Mucosa of stomach (tissue), 1 donor: ENCODE measurements around the gene CADM4.
"Not testable (repeated sequence)": the region's sequence is repeated elsewhere in the genome, so short reads cannot be mapped to it uniquely, and the experiment has no call there.

Experiments
- H3K27me3 ChIP-seq: one replicate; pipeline ENCODE4 v1.7.0; 2013; ENCODE audit warnings: mild to moderate bottlenecking, low read length; ENCODE audit not compliant: control insufficient read depth, insufficient read depth
- H3K36me3 ChIP-seq: one replicate; pipeline ENCODE4 v1.7.0; 2013; ENCODE audit warnings: low read length; ENCODE audit not compliant: control insufficient read depth, insufficient read depth
- H3K4me1 ChIP-seq: one replicate; pipeline ENCODE4 v1.7.0; 2013; ENCODE audit warnings: mild to moderate bottlenecking, low read length; ENCODE audit not compliant: control insufficient read depth, insufficient read depth
- H3K4me3 ChIP-seq: one replicate; pipeline ENCODE4 v1.7.0; 2013; ENCODE audit warnings: low read length
- H3K9ac ChIP-seq: one replicate; pipeline ENCODE4 v1.7.0; 2013; ENCODE audit warnings: mild to moderate bottlenecking, low read length, moderate library complexity
- H3K9me3 ChIP-seq: one replicate; pipeline ENCODE4 v1.7.0; 2013; ENCODE audit warnings: mild to moderate bottlenecking, low read length, moderate library complexity; ENCODE audit not compliant: control insufficient read depth
- donor health status: Pancreatic carcinoma.

CADM4 gene

DNA sequence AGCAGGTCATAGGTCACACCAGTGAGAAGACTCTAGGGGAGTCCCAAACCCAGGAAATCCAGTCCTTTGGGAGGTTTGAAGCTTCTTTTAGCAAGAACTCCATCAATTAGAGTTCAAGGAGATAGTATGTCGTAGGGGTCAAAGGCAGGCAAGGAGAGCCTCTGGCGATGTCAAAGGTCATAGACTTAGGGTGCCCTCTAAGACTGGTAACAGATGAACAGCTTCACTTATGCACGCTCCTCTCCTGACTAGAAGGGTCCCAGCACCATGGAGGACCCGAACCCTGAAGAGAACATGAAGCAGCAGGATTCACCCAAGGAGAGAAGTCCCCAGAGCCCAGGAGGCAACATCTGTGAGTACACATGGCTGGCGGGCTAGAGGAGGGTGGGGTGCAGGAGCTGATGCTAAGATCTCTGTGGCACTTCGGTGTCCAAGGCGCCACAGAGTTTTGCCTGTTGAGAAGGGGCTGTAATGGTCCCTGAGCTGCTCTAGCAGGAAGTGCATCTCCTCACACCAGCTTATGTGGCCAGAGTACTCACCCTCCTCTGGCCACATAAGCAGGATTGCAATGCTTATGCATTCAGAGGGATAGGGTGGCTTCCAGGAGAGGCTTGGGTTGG lies 42.7 kb downstream of the CADM4 start:
- Histone ChIP-seq H3K9ac (peak overlapping the region; percentile 89), H3K36me3 (no peaks in the 10 kb centered on the region), H3K4me3 (peak overlapping the region; percentile 70), H3K4me1 (peaks cover 22% of the 10 kb centered on the region), H3K9me3 (no peaks in the 10 kb centered on the region), H3K27me3 (no peaks in the 10 kb centered on the region)

DNA sequence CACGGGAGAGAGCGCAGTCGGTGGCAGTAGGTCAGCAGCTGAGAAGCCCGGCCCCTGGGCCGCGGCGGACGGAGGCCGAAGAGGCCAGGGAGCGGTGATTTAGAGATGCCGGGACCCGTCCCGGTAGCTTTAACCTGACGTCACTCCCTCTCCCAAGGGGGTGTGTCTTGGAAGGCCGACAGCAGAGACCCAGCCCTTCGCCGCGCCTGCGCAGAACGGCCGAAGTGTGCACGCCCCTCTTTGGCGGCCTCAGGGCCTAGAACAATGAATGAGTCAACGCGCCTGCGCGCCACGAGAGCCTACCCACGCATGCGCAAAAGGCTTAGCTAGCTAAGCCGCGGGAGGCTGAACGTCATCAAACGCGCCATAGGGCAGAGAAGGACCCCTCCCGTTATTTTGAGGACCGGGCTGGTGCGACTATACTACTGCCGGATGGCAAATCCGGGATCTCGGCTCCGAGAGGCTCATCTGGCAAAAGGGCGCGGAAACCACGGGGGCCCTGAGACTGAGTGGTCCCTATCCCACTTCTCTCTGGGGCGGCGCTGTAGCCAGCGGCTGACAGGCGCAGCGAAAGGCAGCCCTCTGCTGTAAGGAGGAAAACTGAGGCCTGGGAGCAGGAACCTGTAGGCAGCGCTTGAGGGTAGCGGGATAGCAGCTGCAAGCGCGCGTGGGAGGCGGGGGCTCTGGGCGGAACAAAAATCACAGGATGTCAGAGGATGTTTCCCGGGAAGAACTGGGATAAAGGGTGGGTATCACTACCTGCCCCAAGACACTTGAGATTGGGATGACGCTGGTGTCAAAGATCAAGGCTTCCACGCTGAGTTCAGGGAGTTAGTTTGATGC lies 43.4 kb downstream of the CADM4 start, which contains the start of the genes IRGQ and ZNF576:
IRGQ (minus strand) TSS at position 136 of the 843 bp plus-strand sequence. CDS start 796 bp downstream, outside the sequence.
ZNF576 (plus strand) TSS at position 597 of the 843 bp plus-strand sequence. CDS start 514 bp downstream, outside the sequence.
- Histone ChIP-seq H3K36me3 (no peaks in the 10 kb centered on the region), H3K27me3 (no peaks in the 10 kb centered on the region), H3K4me1 (peaks cover 22% of the 10 kb centered on the region), H3K4me3 (peak within 1 kb of the TSS; percentile 72), H3K9me3 (no peaks in the 10 kb centered on the region), H3K9ac (peak within 1 kb of the TSS; percentile 89)

DNA sequence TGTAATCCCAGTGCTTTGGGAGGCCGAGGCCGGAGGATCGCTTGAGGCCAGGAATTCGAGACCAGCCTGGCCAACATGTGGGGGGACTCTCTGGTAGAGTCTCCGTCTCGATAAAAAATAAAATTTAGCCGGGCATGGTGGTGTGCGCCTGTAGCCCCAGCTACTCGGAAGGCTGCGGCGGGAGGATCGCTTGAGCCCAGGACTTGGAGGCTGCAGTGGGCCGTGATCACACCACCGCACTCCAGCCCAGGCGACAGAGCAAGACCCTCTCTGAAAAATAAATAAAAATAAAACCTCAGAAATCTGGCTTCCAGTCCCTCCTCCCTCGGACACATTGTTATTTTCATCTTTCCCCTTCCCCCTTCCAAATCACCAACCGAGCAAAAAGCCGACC lies 44.0 kb downstream of the CADM4 start:
- peaks cover 22% of the 10 kb centered on the region for H3K4me1 ChIP-seq
- no peaks in the 10 kb centered on the region for H3K36me3 ChIP-seq
- no peaks in the 10 kb centered on the region for H3K27me3 ChIP-seq
- H3K4me3 ChIP-seq: peak overlapping the region; percentile 72
- H3K9me3 ChIP-seq: no peaks in the 10 kb centered on the region
- peak overlapping the region; percentile 89 for H3K9ac ChIP-seq

DNA sequence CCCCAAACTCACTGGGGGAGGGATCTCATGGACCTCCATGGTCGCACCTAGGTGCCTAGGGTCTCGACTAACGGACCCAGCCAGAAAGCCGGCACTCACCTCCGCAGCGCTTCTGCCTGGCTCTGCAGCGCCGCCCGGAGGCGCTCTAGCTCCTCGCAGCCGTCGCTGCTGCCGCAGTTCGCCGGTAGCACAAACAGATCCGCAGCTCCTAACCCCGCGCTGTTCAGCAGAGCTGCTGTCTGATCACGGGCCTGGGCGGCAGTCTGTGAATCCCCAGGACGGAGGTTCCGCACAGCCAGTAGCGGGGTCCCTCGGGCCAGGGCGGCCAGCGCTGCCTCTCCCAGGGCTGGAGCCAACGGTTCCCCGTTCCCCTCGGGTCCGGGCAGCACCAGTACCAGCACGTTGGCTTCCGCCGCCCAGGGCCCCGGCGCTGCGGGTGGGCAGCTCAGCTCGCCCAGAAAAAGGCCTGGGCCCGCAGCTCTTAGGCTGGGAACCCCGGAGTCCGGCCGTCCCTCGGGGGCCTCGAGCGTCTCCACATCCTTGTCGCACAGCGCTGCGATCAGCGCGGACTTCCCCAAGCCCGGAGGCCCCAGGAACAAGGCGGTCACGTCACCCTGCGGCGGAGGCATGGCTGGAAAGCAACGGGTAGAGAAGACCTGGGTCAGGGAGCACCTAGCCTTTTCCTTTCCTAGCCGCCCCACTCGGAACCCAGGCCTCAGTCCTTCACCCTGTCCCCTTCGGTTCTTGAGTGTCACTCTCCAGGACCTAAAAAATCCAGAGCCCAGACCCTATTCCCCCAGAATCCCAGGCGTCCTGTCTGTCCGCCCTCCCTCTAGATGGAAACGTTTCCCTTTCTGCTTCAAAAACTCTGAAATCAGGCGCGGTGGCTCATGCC lies 44.7 kb downstream of the CADM4 start:
- Histone ChIP-seq H3K9ac (peak overlapping the region; percentile 89), H3K9me3 (no peaks in the 10 kb centered on the region), H3K4me3 (peak overlapping the region; percentile 72), H3K36me3 (no peaks in the 10 kb centered on the region), H3K4me1 (peaks cover 22% of the 10 kb centered on the region), H3K27me3 (no peaks in the 10 kb centered on the region)

DNA sequence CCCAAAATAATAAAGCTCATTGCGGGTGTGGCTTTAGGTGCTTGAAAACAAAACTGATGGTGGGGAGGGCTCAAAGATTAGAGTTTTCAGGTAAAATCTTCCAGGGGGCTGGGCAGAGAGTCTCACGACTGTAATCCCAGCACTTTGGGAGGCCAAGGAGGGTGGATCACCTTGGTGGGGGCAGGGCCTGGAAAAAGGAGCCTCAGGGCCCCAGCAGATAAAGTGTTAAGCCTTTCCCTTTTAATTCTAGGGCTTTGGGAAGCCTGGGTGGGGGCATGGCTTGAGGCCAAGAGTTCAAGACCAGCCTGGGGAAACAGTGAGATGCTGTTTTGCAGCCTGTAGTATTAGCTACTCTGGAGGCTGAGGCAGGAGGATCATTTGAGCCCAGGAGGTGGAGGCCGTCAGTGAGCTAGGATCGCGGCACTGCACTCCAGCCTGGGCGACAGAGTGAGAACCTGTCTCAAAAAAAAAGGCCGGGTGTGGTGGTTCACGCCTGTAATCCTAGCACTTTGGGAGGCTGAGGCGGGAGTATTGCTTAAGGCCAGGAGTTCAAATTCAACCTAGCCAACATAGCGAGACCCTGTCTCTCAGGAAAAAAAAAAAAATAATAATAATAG lies 45.5 kb downstream of the CADM4 start:
- peak overlapping the region; percentile 89 for H3K9ac ChIP-seq
- no peaks in the 10 kb centered on the region for H3K27me3 ChIP-seq
- no peaks in the 10 kb centered on the region for H3K9me3 ChIP-seq
- no peak overlapping the region for H3K4me3 ChIP-seq
- peaks cover 22% of the 10 kb centered on the region for H3K4me1 ChIP-seq
- H3K36me3 ChIP-seq: no peaks in the 10 kb centered on the region

- Histone ChIP-seq H3K9ac (no peak overlapping the region), H3K4me3 (no peak overlapping the region), H3K27me3 (no peaks in the 10 kb centered on the region), H3K4me1 (peaks cover 22% of the 10 kb centered on the region), H3K36me3 (no peaks in the 10 kb centered on the region), H3K9me3 (no peaks in the 10 kb centered on the region)
These were observed 46.8 kb downstream of the CADM4 start for GRCh38 chr19:43592800-43593350.

DNA sequence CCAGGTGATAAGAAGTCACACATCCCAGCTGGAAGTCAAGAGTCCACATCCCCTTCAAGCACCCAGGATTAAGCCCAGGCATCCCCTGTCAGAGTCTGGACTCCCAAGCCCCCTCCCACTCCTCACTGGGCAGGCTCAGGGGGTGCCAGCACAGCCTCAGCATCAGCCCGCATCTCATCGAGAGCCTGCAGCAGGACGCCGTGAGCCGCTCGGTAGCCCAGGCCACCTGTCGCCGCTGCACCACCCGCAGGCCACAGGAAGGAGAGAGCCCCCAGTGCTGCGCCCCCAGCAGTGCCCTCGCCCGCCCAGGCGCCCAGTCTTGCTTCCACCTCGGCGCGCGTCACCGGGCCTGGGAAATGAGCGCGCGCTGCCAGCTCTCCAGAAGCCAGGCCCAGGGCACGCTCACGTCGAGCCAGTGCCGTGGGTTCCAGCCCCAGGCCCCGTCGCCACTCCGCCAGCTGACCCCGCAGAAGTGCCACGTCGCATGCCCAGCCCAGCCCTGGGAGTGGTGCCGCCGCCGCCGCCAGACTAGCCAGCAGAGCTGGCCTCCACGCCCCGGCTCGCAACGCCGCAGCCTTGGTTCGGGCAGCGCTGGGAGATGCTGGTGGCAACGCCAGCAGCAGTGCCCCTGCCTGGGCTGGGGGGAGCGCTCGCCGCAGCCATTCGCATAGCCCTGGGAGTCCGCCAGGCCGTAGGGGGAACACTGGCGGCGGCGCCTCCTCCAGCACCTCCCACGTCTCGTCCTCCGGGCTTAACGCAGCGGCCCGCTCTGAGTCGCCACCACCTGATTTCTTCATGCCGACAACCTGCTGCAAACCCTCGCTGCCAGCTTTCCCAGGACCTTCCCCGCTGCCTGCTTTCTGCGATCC lies 47.5 kb downstream of the CADM4 start:
- Histone ChIP-seq H3K36me3 (no peaks in the 10 kb centered on the region), H3K27me3 (no peaks in the 10 kb centered on the region), H3K4me3 (no peak overlapping the region), H3K9me3 (no peaks in the 10 kb centered on the region), H3K4me1 (peaks cover 14% of the 10 kb centered on the region), H3K9ac (no peak overlapping the region)

GRCh38 chr19:43589678-43590077 lies 50.0 kb downstream of the CADM4 start:
- Histone ChIP-seq H3K9me3 (no peaks in the 10 kb centered on the region), H3K4me1 (peaks cover 10% of the 10 kb centered on the region), H3K4me3 (no peak overlapping the region), H3K27me3 (no peaks in the 10 kb centered on the region), H3K9ac (no peak overlapping the region), H3K36me3 (no peaks in the 10 kb centered on the region)

DNA sequence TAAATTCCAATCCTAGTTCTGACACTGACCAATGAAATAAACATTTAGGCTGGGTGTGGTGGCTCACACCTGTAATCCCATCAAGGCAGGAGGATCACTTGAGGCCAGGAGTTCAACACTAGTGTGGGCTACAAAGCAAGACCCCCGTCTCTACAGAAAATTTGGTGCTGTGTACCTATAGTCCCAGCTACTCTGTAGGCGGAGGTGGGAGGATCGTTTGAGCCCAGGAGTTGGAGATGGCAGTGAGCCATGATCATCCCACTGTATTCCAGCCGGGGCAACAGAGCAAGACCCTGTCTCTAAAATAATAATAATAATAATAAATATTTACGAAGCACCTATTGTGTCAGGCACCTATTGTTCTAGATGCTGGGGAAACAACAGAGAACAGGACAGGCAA lies 50.4 kb downstream of the CADM4 start:
- no peaks in the 10 kb centered on the region for H3K27me3 ChIP-seq
- H3K4me1 ChIP-seq: peaks cover 10% of the 10 kb centered on the region
- no peaks in the 10 kb centered on the region for H3K9me3 ChIP-seq
- H3K9ac ChIP-seq: no peak overlapping the region
- H3K4me3 ChIP-seq: no peak overlapping the region
- H3K36me3 ChIP-seq: no peaks in the 10 kb centered on the region

- not testable (repeated sequence) for H3K4me1 ChIP-seq, H3K36me3 ChIP-seq, H3K27me3 ChIP-seq, H3K9me3 ChIP-seq, H3K4me3 ChIP-seq, H3K9ac ChIP-seq
These were observed 52.6 kb downstream of the CADM4 start for GRCh38 chr19:43587029-43587428.
